ENCODE data around the gene IL22RA2.

Gene IL22RA2

DNA sequence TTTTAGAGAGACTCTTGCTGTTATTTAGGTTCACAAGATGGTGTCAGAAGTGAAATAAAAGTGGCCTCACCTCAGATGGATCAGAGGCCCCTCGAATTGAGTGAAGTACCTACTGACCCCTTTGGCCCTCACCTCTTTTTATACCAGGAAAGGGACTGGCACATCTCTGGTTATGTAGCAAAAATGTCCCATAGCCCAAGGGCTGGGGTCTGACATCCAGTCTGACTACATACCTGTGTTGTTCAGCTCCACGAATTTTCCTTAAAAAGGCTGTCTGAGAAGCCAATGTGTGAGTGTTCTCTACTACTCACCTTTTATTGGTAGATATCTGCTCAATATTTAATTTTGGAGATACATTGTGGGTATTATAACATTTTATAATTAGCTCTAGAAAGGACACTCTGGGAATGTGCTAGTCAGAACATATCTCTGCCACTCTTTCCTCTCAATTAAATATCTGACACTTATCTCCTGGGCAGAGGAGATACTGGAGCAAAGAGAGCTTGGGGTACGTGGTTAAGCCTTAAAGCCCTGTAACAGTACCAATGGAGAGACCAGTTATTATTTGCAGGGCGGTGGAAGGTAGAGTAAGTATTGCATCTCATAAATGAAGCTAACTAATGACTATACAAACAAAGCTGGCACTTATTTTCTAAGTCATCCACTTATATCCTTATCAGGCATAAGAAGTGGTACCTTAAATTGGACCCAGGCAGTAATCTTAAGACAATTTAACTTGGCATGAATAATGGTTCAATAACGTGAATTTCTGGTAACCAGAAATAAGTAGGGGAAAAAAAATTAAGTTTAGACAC, 20.0 kb upstream of the IL22RA2 start:
- no peak for DNase-seq

- DNase-seq: no peak
These were observed 19.4 kb upstream of the IL22RA2 start for GRCh38 chr6:137192821-137193220.

DNA sequence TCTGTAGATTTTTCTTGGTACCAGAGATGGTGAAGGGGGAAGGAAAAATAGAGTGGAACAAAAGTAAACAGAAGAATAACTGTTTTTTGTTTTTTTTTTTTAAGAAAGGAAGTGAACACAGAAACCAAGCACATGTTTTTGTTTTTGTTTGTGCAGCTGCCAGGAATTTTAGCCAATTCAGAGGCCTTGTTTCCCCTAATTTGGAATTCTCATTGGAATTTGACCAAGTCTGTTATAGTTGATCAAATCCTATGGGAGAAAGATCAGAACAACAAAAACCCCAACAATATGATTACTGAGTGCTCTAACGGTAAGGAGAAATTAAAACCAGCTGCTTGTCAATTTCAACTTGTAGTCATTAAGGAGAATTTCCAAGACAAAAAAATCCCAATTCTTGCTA, 18.2 kb upstream of the IL22RA2 start:
- DNase-seq: no peak

DNA sequence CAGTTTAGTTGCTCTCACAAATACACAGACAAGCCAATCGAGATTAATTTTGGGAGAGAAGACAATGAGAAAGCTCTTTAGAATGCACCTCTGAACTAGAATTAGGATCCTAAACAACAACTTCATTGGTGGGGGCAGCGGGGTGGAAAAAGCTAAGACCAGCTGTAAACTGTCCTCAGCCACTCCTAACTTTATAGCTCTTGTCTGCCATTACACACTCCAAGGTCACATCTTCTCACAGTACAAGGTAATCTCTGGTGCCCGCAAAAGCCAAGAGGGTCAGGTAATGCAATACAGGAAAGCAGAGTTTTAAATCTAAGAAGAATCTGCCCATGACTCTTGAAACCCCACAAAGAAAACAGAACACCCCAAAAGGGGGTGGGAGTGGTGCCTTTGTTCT, 17.8 kb upstream of the IL22RA2 start:
- DNase-seq: no peak

GRCh38 chr6:137190583-137191094, 17.2 kb upstream of the IL22RA2 start:
- no peak for DNase-seq

DNA sequence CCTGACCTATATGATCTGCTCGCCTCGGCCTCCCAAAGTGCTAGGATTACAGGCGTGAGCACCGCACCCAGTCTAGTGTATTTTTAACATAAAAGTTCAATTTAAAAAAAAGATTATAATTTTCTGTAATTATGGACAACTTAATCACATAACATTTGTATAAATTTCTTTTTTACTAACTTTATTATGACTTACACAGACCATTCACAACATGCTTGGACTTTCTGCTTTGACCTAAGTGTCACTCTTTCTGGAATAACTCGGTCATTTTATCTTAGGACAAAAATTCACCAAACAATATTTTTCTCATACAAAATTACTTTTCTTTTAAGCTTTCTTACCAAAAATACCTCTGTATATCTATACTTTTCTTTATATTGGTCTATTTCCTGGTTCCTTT, 15.4 kb upstream of the IL22RA2 start:
- no peak for DNase-seq

- no peak for DNase-seq
These were observed 11.8 kb upstream of the IL22RA2 start for GRCh38 chr6:137185290-137185689.

- no peak for DNase-seq
These were observed 9.2 kb upstream of the IL22RA2 start for GRCh38 chr6:137182654-137183073.

GRCh38 chr6:137181891-137182653, 8.6 kb upstream of the IL22RA2 start:
- DNase-seq: no peak

GRCh38 chr6:137177611-137178010, 4.2 kb upstream of the IL22RA2 start:
- no peak for DNase-seq

DNA sequence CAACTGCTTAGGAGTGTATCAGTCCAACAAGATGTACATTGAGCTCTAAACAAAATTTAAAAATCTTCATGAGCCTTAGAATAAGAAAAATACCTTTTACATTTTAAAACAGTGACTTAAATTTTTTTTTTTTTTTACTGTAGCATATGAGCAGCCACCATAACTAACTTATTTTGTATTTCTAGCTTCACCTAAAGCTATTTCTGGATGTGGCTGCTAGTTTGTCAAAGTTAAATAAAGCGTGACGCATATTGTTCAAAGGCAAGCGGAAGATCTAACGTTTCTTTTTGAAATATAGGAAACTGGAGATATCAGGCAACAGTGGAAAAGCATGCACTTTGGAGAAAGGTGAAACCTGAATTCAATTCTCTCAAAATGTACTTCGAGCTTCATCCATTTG, 3.3 kb upstream of the IL22RA2 start:
- DNase-seq: no peak

DNA sequence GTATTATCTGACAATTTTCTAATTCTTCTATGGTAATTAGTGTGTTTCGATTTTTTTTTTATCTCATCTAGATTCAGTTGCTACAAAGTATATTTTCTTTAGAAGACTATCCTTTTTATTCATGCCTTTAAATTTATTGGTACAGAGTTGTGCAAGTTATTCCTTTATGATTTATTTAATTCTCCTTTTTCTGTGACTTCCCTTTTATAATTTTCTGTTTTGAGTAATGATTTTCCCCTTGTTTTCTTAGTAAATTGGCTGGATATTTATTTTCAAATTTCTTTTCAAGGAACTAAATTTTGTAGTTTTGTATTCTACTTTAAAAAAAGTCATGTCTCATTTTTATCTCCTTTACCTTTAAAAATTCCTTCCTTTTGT, 2.4 kb upstream of the IL22RA2 start:
- no peak for DNase-seq

DNA sequence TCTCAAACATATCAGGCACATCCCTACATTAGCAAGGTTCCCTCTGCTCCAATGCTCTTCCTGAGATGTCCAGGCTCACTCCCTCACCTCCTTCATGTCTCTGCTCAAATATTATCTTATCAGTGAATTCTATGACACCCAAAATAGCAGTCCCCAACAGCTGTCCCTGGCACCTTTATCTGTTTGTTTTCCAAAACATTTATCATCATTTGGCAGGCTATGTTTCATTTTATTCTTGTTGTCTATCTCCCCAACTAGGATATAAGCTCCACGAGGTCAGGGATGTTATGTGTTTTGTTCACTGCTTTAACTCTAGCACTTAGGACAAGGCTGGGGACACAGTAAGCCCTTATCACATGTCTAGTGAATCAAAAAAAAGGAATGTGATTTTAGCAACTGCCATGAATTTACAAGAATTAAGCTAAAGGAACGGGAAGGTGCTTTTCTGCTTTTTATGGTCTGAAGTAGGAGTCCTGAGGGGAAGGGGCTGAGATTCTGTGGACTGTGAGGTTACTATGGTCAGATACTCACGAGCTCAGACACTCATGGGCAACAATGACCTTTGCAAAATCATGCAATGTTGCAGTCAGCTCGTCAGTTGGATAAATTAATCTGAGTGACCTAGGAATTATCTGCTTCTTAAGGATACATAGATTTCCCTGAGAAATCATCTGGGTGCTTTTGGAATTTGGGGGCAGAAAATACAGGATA, 1.9 kb upstream of the IL22RA2 start:
- no peak for DNase-seq

GRCh38 chr6:137172734-137173431, 561 bp downstream of the IL22RA2 start:
- no peak for DNase-seq

GRCh38 chr6:137171824-137172733, 1.4 kb downstream of the IL22RA2 start:
- no peak for DNase-seq

DNA sequence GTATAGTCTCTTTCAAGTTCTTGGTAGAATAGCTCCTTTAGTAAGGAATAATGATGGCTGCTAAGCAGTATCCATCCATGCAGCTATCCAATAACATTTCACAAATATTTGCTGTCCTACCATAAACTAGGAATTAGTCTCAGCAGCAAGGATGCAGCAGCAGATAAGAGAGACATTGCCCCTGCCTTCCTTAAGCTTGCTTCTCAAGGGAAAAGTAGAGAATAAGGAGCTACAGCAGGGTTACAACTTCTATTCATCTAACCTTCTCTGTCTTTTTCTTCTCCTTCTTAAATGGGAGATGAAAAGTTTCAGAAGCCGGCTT, 2.4 kb downstream of the IL22RA2 start:
- DNase-seq: no peak

DNA sequence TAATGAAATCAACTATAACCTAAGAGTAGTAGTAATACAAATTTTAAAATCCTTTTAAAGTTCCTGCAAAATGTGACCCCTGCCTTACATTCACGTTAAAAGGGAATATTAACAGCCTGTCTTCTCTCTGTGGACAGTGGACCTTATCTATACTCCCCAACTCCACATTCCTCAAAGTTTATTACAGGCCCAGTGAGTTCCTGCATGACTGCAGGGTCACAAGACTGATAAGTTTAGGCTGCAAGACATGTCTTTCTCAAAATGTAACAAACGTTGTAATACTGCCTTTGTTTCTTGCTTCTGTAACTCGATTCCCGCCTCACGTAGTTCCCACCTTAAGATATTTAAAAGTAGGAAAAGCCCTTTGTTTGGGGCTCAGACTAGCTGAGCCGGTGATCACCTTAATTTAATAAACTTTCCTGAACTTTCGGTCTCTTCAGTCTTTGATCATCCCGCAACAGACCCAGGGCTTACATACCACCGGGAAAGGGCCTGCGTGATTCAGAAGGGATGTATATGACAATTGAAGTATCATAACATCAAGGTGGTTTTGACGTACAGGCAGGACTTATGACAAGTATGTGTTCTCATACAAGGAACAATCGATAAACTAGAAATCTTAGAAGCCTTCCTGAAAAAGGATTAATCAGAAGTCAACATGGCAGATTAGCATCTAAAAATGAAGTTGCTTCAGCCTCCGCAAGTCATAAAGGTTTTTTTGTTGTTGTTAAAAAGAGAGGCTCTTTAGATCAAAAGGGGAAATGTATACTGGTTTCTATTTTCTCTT, 3.0 kb downstream of the IL22RA2 start:
- DNase-seq: no peak

- no peak for DNase-seq
These were observed 5.6 kb downstream of the IL22RA2 start for GRCh38 chr6:137167702-137168377.

DNA sequence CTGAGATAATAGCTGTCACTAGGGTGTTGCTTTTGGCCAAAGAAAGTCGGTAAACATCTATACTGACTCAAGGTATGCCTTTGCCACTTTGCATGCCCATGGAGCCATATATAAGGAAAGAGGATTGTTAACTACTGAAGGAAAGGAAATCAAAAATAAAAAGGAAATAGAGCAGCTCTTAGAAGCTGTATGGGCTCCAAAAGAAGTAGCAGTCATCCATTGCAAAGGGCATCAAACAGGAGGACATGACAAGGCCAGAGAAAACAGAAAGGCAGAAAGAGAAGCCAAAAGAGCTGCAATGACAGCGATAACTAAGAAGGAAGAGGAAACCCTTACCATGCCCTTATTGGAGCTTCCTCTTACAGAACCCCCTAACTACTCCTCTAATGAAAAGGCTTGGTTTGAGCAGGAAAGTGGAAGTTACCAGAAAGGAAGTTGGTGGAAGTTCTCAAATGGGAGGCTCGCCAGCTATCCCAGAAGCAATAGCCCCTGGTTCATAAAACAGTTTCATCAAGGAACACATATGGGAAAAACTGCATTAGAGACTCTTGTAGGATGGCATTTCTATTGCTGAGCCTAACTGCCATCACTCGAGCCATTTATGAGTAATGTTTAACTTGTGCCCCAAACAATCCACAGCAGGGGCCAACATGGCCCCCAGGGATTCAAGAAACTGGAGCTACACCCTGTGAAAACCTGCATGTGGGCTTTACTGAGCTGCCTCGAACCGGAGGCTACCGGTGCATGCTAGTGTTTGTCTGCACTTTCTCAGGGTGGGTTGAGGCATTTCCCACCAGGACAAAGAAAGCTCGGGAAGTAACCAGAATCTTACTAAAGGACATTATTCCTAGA, 7.0 kb downstream of the IL22RA2 start:
- DNase-seq: no peak
